ENCODE measurements around the gene SERF2.
"Not testable (repeated sequence)": the region's sequence is repeated elsewhere in the genome, so short reads cannot be mapped to it uniquely, and the experiment has no call there.

The SERF2 gene

DNA sequence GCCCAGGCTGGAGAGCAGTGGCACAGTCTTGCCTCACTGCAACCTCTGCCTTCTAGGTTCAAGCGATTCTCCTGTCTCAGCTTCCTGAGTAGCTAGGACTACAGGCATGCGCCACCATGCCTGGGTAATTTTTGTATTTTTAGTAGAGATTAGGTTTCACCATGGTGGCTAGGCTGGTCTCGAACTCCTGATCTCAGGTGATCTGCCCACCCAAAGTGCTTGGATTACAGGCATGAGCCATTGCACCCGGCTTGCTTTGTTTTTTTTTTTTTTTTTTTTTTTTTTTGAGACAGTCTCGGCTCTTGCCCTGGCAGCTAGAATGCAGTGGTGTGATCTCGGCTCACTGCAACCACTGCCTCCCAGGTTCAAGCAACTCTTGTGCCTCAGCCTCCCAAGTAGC lies 40.4 kb downstream of the SERF2 start:
- DNase-seq (ENCODE audit: low spot score) = not testable (repeated sequence)
- ChIA-PET CTCF (interaction anchor here (0.6 kb wide), 1 partner anchor 392 kb away, joined by 3 read pairs; no protein-coding TSS in a partner anchor), POLR2A (ENCODE audit: low non-redundant PET) (interaction anchor here (1.0 kb wide), 1 partner anchor 8 kb away, joined by 6 read pairs; no protein-coding TSS in a partner anchor)
- 0 out of 2 replicates have a peak overlapping the region, but pooled peaks have one; percentile 22 for H3K27ac ChIP-seq

DNA sequence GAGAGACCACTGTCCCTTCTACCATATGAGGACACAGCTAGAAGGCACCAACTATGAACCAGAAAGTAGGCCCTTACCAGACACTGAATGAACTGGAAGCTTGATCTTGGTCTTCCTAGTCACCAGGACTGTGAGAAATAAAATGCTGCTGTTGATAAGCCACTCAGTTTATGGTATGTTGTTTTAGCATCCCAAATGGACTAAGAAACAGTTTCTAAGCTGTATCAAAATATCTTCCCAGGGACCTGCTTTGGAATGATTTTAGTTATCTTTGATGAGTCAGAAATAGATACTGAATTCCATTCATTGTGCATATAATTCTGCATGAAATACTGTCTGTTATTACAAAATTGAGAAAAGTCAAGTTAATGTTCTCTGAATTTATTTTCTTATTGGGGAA lies 53.3 kb downstream of the SERF2 start:
- ChIA-PET CTCF (interaction anchor here (0.7 kb wide), 1 partner anchor 22 kb away, joined by 3 read pairs; no protein-coding TSS in a partner anchor), POLR2A (ENCODE audit: low non-redundant PET) (no interaction called here)
- no peak overlapping the region for H3K27ac ChIP-seq
- TF ChIP-seq, protein P1, sequence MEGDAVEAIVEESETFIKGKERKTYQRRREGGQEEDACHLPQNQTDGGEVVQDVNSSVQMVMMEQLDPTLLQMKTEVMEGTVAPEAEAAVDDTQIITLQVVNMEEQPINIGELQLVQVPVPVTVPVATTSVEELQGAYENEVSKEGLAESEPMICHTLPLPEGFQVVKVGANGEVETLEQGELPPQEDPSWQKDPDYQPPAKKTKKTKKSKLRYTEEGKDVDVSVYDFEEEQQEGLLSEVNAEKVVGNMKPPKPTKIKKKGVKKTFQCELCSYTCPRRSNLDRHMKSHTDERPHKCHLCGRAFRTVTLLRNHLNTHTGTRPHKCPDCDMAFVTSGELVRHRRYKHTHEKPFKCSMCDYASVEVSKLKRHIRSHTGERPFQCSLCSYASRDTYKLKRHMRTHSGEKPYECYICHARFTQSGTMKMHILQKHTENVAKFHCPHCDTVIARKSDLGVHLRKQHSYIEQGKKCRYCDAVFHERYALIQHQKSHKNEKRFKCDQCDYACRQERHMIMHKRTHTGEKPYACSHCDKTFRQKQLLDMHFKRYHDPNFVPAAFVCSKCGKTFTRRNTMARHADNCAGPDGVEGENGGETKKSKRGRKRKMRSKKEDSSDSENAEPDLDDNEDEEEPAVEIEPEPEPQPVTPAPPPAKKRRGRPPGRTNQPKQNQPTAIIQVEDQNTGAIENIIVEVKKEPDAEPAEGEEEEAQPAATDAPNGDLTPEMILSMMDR (conservative IDR thresholded peaks at IDR 0.05; ENCODE audit: low read depth) = no peak
- no peak for DNase-seq (ENCODE audit: low spot score)
